Effector memory CD8-positive, alpha-beta T cell (primary cell): ENCODE measurements around the gene UTP3.
"Not testable (repeated sequence)": the region's sequence is repeated elsewhere in the genome, so short reads cannot be mapped to it uniquely, and the experiment has no call there.

Source experiments
- ATAC-seq: fragments of 150-1000 bp; cut with Tn5 transposase; replicated peaks from 2 replicates; pipeline ENCODE4 v1.10.0; 2021; ENCODE audit warnings: mild to moderate bottlenecking, moderate library complexity
- DNase-seq, 3 experiments: peaks; one replicate each; pipeline ENCODE4 v3.0.0; 2021
- H3K27ac Mint-ChIP-seq, 2 donors: one replicate each; pipeline ENCODE4 v1.8.0; 2022; ENCODE audit warnings: mild to moderate bottlenecking in 2 of 2, mixed read lengths in 2 of 2, moderate library complexity in 2 of 2
- H3K27me3 Mint-ChIP-seq, 2 donors: one replicate each; pipeline ENCODE4 v1.8.0; 2022; ENCODE audit warnings: mixed read lengths in 2 of 2
- H3K36me3 Mint-ChIP-seq: one replicate; pipeline ENCODE4 v1.8.0; 2022; ENCODE audit warnings: mild to moderate bottlenecking, moderate library complexity, mixed read lengths; ENCODE audit not compliant: insufficient read depth
- H3K4me1 Mint-ChIP-seq, 2 donors: one replicate each; pipeline ENCODE4 v1.8.0; 2022; ENCODE audit warnings: low read depth in 2 of 2, mixed read lengths in 2 of 2
- H3K4me3 Mint-ChIP-seq, 2 donors: one replicate each; pipeline ENCODE4 v1.8.0; 2022; ENCODE audit warnings: mild to moderate bottlenecking in 2 of 2, mixed read lengths in 2 of 2, moderate library complexity in 2 of 2
- H3K9me3 Mint-ChIP-seq, 2 donors: one replicate each; pipeline ENCODE4 v1.8.0; 2022; ENCODE audit warnings: mixed read lengths in 2 of 2
- total RNA-seq, 9 experiments: gene quantifications; one replicate each; lab custom pipeline; 2026; lab: John Stamatoyannopoulos, UW

The UTP3 gene
- 19.3 to 68.8 (median 31.6) reads per million in 9 experiments for total RNA-seq

GRCh38 chr4:70687821-70688794 lies at the start of gene UTP3:
UTP3 (plus strand) TSS chr4:70688532; CDS start chr4:70688678, 146 bp downstream.
- no peaks in the 10 kb centered on the region for H3K27me3 Mint-ChIP-seq
- peak within 1 kb of the TSS; percentile 97 to 100 for H3K4me3 Mint-ChIP-seq
- peak within 1 kb of the TSS; percentile 98 to 99 for H3K27ac Mint-ChIP-seq
- ATAC-seq (peak; percentile 89), DNase-seq (peak; percentile 88 to 91 (median 90))
- H3K36me3 Mint-ChIP-seq = peaks cover 36% of the 10 kb centered on the region
- no peaks in the 10 kb centered on the region for H3K9me3 Mint-ChIP-seq
- peaks cover 28 to 41% of the 10 kb centered on the region in 2 donors for H3K4me1 Mint-ChIP-seq

- peaks cover 6 to 18% of the 10 kb centered on the region in 2 donors for H3K27me3 Mint-ChIP-seq
- H3K27ac Mint-ChIP-seq = no peak overlapping the region
- H3K36me3 Mint-ChIP-seq = no peaks in the 10 kb centered on the region
- no peaks in the 10 kb centered on the region for H3K9me3 Mint-ChIP-seq
- no peak overlapping the region for H3K4me3 Mint-ChIP-seq
- no peak for DNase-seq
- no peaks in the 10 kb centered on the region for H3K4me1 Mint-ChIP-seq
- ATAC-seq = no peak
These were observed 48.1 kb upstream of the UTP3 start for GRCh38 chr4:70640192-70640591.

GRCh38 chr4:70650741-70651140 lies 37.6 kb upstream of the UTP3 start:
- not testable (repeated sequence) for H3K4me3 Mint-ChIP-seq, H3K36me3 Mint-ChIP-seq, H3K4me1 Mint-ChIP-seq, DNase-seq, H3K27ac Mint-ChIP-seq, ATAC-seq, H3K9me3 Mint-ChIP-seq
- peaks cover 0 to 14% of the 10 kb centered on the region in 2 donors for H3K27me3 Mint-ChIP-seq

- Mint-ChIP-seq H3K27me3 (peaks cover 0 to 14% of the 10 kb centered on the region in 2 donors), H3K4me3 (no peak overlapping the region), H3K4me1 (peaks cover 0 to 3% of the 10 kb centered on the region in 2 donors), H3K36me3 (no peaks in the 10 kb centered on the region), H3K27ac (no peak overlapping the region), H3K9me3 (no peaks in the 10 kb centered on the region)
- ATAC-seq = peak; percentile 46
- DNase-seq = no peak
These were observed 36.3 kb upstream of the UTP3 start for GRCh38 chr4:70651864-70652506.

- H3K27ac Mint-ChIP-seq = no peak overlapping the region
- no peak overlapping the region for H3K4me3 Mint-ChIP-seq
These were observed 33.7 kb upstream of the UTP3 start for GRCh38 chr4:70654605-70655011.

GRCh38 chr4:70657326-70657725 lies 31.0 kb upstream of the UTP3 start:
- ATAC-seq (no peak), DNase-seq (no peak)
- H3K4me1 Mint-ChIP-seq = no peaks in the 10 kb centered on the region
- no peaks in the 10 kb centered on the region for H3K9me3 Mint-ChIP-seq
- H3K27ac Mint-ChIP-seq = no peak overlapping the region
- H3K27me3 Mint-ChIP-seq = peaks cover 0 to 15% of the 10 kb centered on the region in 2 donors
- no peak overlapping the region for H3K4me3 Mint-ChIP-seq
- H3K36me3 Mint-ChIP-seq = no peaks in the 10 kb centered on the region

More at GRCh38 chr4:70654605-70655011, 33.7 kb upstream of the UTP3 start:
- DNase-seq (no peak), ATAC-seq (no peak)
- H3K9me3 Mint-ChIP-seq = no peaks in the 10 kb centered on the region
- no peaks in the 10 kb centered on the region for H3K36me3 Mint-ChIP-seq
- peaks cover 0 to 15% of the 10 kb centered on the region in 2 donors for H3K27me3 Mint-ChIP-seq
- peaks cover 0 to 3% of the 10 kb centered on the region in 2 donors for H3K4me1 Mint-ChIP-seq

- no peaks in the 10 kb centered on the region for H3K9me3 Mint-ChIP-seq
- no peak overlapping the region for H3K27ac Mint-ChIP-seq
- no peak overlapping the region for H3K4me3 Mint-ChIP-seq
- no peak for ATAC-seq
- DNase-seq = no peak
- H3K27me3 Mint-ChIP-seq = peaks cover 0 to 13% of the 10 kb centered on the region in 2 donors
- H3K36me3 Mint-ChIP-seq = no peaks in the 10 kb centered on the region
- no peaks in the 10 kb centered on the region for H3K4me1 Mint-ChIP-seq
These were observed 29.9 kb upstream of the UTP3 start for GRCh38 chr4:70658418-70658817.

GRCh38 chr4:70660106-70660505 lies 28.2 kb upstream of the UTP3 start:
- no peaks in the 10 kb centered on the region for H3K36me3 Mint-ChIP-seq
- DNase-seq (no peak), ATAC-seq (no peak)
- H3K9me3 Mint-ChIP-seq = no peaks in the 10 kb centered on the region
- peaks cover 0 to 9% of the 10 kb centered on the region in 2 donors for H3K27me3 Mint-ChIP-seq
- no peak overlapping the region for H3K4me3 Mint-ChIP-seq
- H3K4me1 Mint-ChIP-seq = no peaks in the 10 kb centered on the region
- H3K27ac Mint-ChIP-seq = no peak overlapping the region

GRCh38 chr4:70661309-70661922 lies 26.9 kb upstream of the UTP3 start:
- not testable (repeated sequence) for DNase-seq, ATAC-seq, H3K9me3 Mint-ChIP-seq, H3K36me3 Mint-ChIP-seq, H3K4me1 Mint-ChIP-seq, H3K4me3 Mint-ChIP-seq, H3K27me3 Mint-ChIP-seq, H3K27ac Mint-ChIP-seq

GRCh38 chr4:70666369-70666768 lies 22.0 kb upstream of the UTP3 start, which contains the start of gene JCHAIN:
JCHAIN (minus strand) TSS chr4:70666508; CDS start chr4:70666490, 18 bp downstream.
- Mint-ChIP-seq H3K9me3 (no peaks in the 10 kb centered on the region), H3K36me3 (no peaks in the 10 kb centered on the region), H3K27ac (no peak within 1 kb of the TSS), H3K4me3 (no peak within 1 kb of the TSS), H3K27me3 (peaks cover 14 to 16% of the 10 kb centered on the region in 2 donors), H3K4me1 (no peaks in the 10 kb centered on the region)
- DNase-seq (no peak), ATAC-seq (no peak)

- Mint-ChIP-seq H3K36me3 (no peaks in the 10 kb centered on the region), H3K9me3 (no peaks in the 10 kb centered on the region), H3K27ac (no peak overlapping the region), H3K4me1 (no peaks in the 10 kb centered on the region), H3K4me3 (no peak overlapping the region), H3K27me3 (peaks cover 15 to 17% of the 10 kb centered on the region in 2 donors)
- ATAC-seq (no peak), DNase-seq (no peak)
These were observed 20.4 kb upstream of the UTP3 start for GRCh38 chr4:70667740-70668535.

- DNase-seq (no peak), ATAC-seq (no peak)
- H3K27me3 Mint-ChIP-seq = peaks cover 23 to 25% of the 10 kb centered on the region in 2 donors
- no peak overlapping the region for H3K27ac Mint-ChIP-seq
- no peaks in the 10 kb centered on the region for H3K36me3 Mint-ChIP-seq
- no peak overlapping the region for H3K4me3 Mint-ChIP-seq
- H3K4me1 Mint-ChIP-seq = no peaks in the 10 kb centered on the region
- H3K9me3 Mint-ChIP-seq = no peaks in the 10 kb centered on the region
These were observed 17.9 kb upstream of the UTP3 start for GRCh38 chr4:70670332-70671014.
